Measurements from ENCODE around the gene FLVCR2.

FLVCR2 gene

DNA sequence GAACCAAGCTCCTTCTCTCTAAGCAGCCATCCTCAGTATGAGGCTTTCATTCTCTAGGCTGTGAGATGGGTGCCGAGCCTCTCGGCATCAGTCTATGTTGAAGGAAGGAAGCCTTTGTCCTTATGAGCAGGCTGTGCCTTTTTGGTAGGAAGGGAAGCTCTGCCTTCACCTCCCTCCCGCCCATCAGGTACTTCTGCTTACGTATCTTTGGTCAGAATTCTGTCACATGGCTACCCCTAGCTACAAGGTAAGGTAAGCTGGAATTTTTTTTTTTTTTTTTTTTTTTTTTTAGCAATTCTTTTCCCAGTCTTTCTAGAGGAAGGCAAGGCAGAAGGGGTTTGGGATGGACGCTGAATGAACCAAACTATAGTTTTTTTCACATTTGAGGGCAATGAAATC, 39.3 kb upstream of the FLVCR2 start:
- Histone ChIP-seq H3K27me3 (ENCODE audit: control insufficient read depth, low read length) (peaks cover 38% of the 10 kb centered on the region), H3K36me3 (ENCODE audit: control insufficient read depth, low read length) (no peaks in the 10 kb centered on the region), H3K9me3 (ENCODE audit: control insufficient read depth, insufficient read depth, low read length) (no peaks in the 10 kb centered on the region), H3K27ac (ENCODE audit: low read depth, low read length) (no peak overlapping the region), H3K79me2 (ENCODE audit: control insufficient read depth, low read length) (no peaks in the 10 kb centered on the region), H3F3A (ENCODE audit: control insufficient read depth, insufficient read depth) (no peaks in the 10 kb centered on the region), H3K4me2 (ENCODE audit: low read length) (no peak overlapping the region), H3K9me2 (replicated peaks; ENCODE audit: control insufficient read depth, low read length) (no peaks in the 10 kb centered on the region), H4K20me1 (ENCODE audit: control insufficient read depth, insufficient read depth, low read depth, low read length) (no peaks in the 10 kb centered on the region), H3K4me3 (ENCODE audit: low read length) (no peak overlapping the region), H3K4me1 (ENCODE audit: control insufficient read depth, low read length) (peaks cover 10% of the 10 kb centered on the region)
- TF ChIP-seq EZH2phosphoT487 (IDR thresholded peaks at IDR 0.05; ENCODE audit: borderline replicate concordance, low read length), result no peak
- TF ChIP-seq, protein P1, sequence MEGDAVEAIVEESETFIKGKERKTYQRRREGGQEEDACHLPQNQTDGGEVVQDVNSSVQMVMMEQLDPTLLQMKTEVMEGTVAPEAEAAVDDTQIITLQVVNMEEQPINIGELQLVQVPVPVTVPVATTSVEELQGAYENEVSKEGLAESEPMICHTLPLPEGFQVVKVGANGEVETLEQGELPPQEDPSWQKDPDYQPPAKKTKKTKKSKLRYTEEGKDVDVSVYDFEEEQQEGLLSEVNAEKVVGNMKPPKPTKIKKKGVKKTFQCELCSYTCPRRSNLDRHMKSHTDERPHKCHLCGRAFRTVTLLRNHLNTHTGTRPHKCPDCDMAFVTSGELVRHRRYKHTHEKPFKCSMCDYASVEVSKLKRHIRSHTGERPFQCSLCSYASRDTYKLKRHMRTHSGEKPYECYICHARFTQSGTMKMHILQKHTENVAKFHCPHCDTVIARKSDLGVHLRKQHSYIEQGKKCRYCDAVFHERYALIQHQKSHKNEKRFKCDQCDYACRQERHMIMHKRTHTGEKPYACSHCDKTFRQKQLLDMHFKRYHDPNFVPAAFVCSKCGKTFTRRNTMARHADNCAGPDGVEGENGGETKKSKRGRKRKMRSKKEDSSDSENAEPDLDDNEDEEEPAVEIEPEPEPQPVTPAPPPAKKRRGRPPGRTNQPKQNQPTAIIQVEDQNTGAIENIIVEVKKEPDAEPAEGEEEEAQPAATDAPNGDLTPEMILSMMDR (IDR thresholded peaks at IDR 0.05; ENCODE audit: low read depth, low read length, poor library complexity, severe bottlenecking), result no peak

DNA sequence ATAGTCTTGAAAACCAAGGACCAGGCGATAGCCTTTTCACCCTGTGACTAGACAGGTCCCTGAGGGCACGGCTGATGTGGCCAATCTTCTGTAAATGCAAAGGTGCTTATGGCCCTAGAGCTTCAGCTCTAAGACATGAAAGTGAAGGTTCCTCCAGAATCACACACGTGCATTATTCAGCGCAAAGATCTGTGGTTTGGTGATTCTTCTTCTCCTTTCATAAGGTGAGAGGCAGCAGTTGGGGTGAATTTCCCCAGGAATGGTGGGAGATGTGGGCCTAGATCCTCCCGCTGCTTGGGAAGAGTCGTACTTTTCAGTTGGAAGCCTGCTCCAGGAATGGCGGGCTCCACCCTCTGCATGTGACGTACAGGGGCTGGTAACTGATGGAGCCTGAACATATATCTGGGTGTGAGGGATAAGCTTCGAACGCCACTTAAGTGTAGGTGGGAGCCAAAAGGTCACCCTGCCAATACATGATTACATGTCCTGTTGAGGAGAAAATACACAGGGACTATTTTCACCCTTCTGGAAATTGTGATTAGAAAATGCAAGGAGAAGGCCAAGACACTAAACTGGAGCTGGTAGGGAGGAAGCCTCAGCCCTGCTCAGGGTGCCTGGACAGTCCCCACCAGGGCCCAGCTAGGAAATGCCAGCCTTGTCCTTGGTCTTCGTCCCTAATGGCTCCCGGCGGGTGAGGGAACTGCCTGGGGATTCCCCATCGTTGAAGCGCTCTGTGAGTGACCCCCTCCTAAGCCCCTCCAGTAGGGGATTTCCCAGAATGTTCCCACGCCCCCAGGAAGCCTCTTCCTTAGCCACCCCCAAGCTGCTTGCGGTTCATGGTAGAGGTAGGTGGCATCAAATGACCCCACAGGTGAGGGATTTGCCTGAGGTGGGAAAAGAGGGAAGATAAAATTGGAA, 38.6 kb upstream of the FLVCR2 start:
- Histone ChIP-seq H3K27me3 (ENCODE audit: control insufficient read depth, low read length) (peaks cover 38% of the 10 kb centered on the region), H3K79me2 (ENCODE audit: control insufficient read depth, low read length) (no peaks in the 10 kb centered on the region), H3K27ac (ENCODE audit: low read depth, low read length) (no peak overlapping the region), H3F3A (ENCODE audit: control insufficient read depth, insufficient read depth) (no peaks in the 10 kb centered on the region), H3K36me3 (ENCODE audit: control insufficient read depth, low read length) (no peaks in the 10 kb centered on the region), H3K4me2 (ENCODE audit: low read length) (no peak overlapping the region), H3K4me3 (ENCODE audit: low read length) (no peak overlapping the region), H4K20me1 (ENCODE audit: control insufficient read depth, insufficient read depth, low read depth, low read length) (no peaks in the 10 kb centered on the region), H3K9me3 (ENCODE audit: control insufficient read depth, insufficient read depth, low read length) (no peaks in the 10 kb centered on the region), H3K9me2 (replicated peaks; ENCODE audit: control insufficient read depth, low read length) (no peaks in the 10 kb centered on the region), H3K4me1 (ENCODE audit: control insufficient read depth, low read length) (peaks cover 10% of the 10 kb centered on the region)
- TF ChIP-seq EZH2phosphoT487 (IDR thresholded peaks at IDR 0.05; ENCODE audit: borderline replicate concordance, low read length), result no peak
- TF ChIP-seq, protein P1 (IDR thresholded peaks at IDR 0.05; ENCODE audit: low read depth, low read length, poor library complexity, severe bottlenecking), result no peak

DNA sequence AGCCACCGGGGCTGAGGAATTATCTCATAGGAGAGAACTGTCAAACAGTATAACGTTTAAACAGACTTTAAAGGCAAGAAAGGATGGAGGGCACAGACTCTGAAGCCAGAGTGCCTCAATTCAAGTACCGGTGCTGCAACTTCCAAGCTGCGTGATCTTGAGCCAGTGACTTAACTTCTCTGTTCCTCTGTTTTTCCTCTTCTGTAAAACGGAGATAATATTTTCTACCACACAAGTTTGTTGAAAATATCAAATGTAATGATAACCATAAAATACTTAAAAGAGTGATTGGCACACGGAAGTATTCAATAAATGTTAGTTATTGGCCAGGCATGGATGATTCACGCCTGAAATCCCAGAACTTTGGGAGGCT, 38.0 kb upstream of the FLVCR2 start:
- Histone ChIP-seq H3K9me3 (ENCODE audit: control insufficient read depth, insufficient read depth, low read length) (no peaks in the 10 kb centered on the region), H3K4me3 (ENCODE audit: low read length) (no peak overlapping the region), H3K4me2 (ENCODE audit: low read length) (no peak overlapping the region), H3F3A (ENCODE audit: control insufficient read depth, insufficient read depth) (no peaks in the 10 kb centered on the region), H3K79me2 (ENCODE audit: control insufficient read depth, low read length) (no peaks in the 10 kb centered on the region), H4K20me1 (ENCODE audit: control insufficient read depth, insufficient read depth, low read depth, low read length) (no peaks in the 10 kb centered on the region), H3K9me2 (replicated peaks; ENCODE audit: control insufficient read depth, low read length) (no peaks in the 10 kb centered on the region), H3K27ac (ENCODE audit: low read depth, low read length) (no peak overlapping the region), H3K36me3 (ENCODE audit: control insufficient read depth, low read length) (no peaks in the 10 kb centered on the region), H3K4me1 (ENCODE audit: control insufficient read depth, low read length) (peaks cover 10% of the 10 kb centered on the region), H3K27me3 (ENCODE audit: control insufficient read depth, low read length) (peaks cover 38% of the 10 kb centered on the region)
- TF ChIP-seq EZH2phosphoT487 (IDR thresholded peaks at IDR 0.05; ENCODE audit: borderline replicate concordance, low read length), result no peak
- TF ChIP-seq, protein P1 (IDR thresholded peaks at IDR 0.05; ENCODE audit: low read depth, low read length, poor library complexity, severe bottlenecking), result no peak

All from DOHH2 (cell line).